HUES6 (cell line): ENCODE data around the gene FBLN2.

Experiments used
- H3K27ac ChIP-seq: 2 replicates; pipeline ENCODE4 v1.7.0; 2013; ENCODE audit warnings: low read depth, mild to moderate bottlenecking, low read length, inconsistent platforms
- H3K27me3 ChIP-seq: 2 replicates; pipeline ENCODE4 v1.6.1; 2013; ENCODE audit warnings: low read length; ENCODE audit not compliant: control insufficient read depth, insufficient read depth
- H3K36me3 ChIP-seq: 2 replicates; pipeline ENCODE4 v1.6.1; 2013; ENCODE audit warnings: low read length; ENCODE audit not compliant: control insufficient read depth, insufficient read depth
- H3K4me1 ChIP-seq: 2 replicates; pipeline ENCODE4 v1.6.1; 2013; ENCODE audit warnings: low read length; ENCODE audit not compliant: control insufficient read depth, insufficient read depth
- H3K4me3 ChIP-seq: 2 replicates; pipeline ENCODE4 v1.5.1; 2013; ENCODE audit warnings: low read depth, low read length
- H3K9ac ChIP-seq: one replicate; pipeline ENCODE4 v1.6.1; 2013; ENCODE audit warnings: mild to moderate bottlenecking, low read length
- H3K9me3 ChIP-seq: 2 replicates; pipeline ENCODE4 v1.6.1; 2013; ENCODE audit warnings: low read depth, low read length; ENCODE audit not compliant: control insufficient read depth, insufficient read depth

Gene FBLN2

GRCh38 chr3:13647298-13648059, 98.6 kb downstream of the FBLN2 start:
- Histone ChIP-seq H3K27me3 (peaks cover 18% of the 10 kb centered on the region; the same call in 1 of the 2 replicates), H3K9me3 (no peaks in the 10 kb centered on the region), H3K36me3 (no peaks in the 10 kb centered on the region), H3K4me3 (no peak overlapping the region), H3K27ac (no peak overlapping the region), H3K4me1 (peaks cover 10% of the 10 kb centered on the region), H3K9ac (no peak overlapping the region)

- peak overlapping the region; percentile 92 for H3K9ac ChIP-seq
- no peaks in the 10 kb centered on the region for H3K9me3 ChIP-seq
- peak overlapping the region; percentile 86 for H3K27ac ChIP-seq
- peaks cover 19% of the 10 kb centered on the region; the same call in 1 of the 2 replicates for H3K27me3 ChIP-seq
- H3K4me3 ChIP-seq = no peak overlapping the region
- H3K36me3 ChIP-seq = no peaks in the 10 kb centered on the region
- H3K4me1 ChIP-seq = peaks cover 10% of the 10 kb centered on the region
Measured at GRCh38 chr3:13648060-13649001, 99.4 kb downstream of the FBLN2 start.

GRCh38 chr3:13650210-13651056, 101.5 kb downstream of the FBLN2 start:
- peak overlapping the region; percentile 21 for H3K9ac ChIP-seq
- no peaks in the 10 kb centered on the region for H3K9me3 ChIP-seq
- H3K4me3 ChIP-seq = peak overlapping the region; percentile 21; the same call in 1 of the 2 replicates
- H3K36me3 ChIP-seq = no peaks in the 10 kb centered on the region
- H3K27ac ChIP-seq = no peak overlapping the region
- peaks cover 38% of the 10 kb centered on the region for H3K27me3 ChIP-seq
- H3K4me1 ChIP-seq = peaks cover 11% of the 10 kb centered on the region

GRCh38 chr3:13651057-13651400, 102.1 kb downstream of the FBLN2 start:
- H3K27ac ChIP-seq = no peak overlapping the region
- H3K27me3 ChIP-seq = peaks cover 44% of the 10 kb centered on the region
- H3K9me3 ChIP-seq = no peaks in the 10 kb centered on the region
- H3K4me1 ChIP-seq = peaks cover 13% of the 10 kb centered on the region
- no peak overlapping the region for H3K4me3 ChIP-seq
- H3K9ac ChIP-seq = no peak overlapping the region
- no peaks in the 10 kb centered on the region for H3K36me3 ChIP-seq

GRCh38 chr3:13651775-13652428, 103.0 kb downstream of the FBLN2 start:
- Histone ChIP-seq H3K9ac (no peak overlapping the region), H3K36me3 (no peaks in the 10 kb centered on the region), H3K4me1 (peaks cover 13% of the 10 kb centered on the region), H3K9me3 (no peaks in the 10 kb centered on the region), H3K27me3 (peaks cover 52% of the 10 kb centered on the region), H3K4me3 (no peak overlapping the region), H3K27ac (no peak overlapping the region)

- no peak overlapping the region for H3K4me3 ChIP-seq
- H3K36me3 ChIP-seq = no peaks in the 10 kb centered on the region
- H3K9me3 ChIP-seq = no peaks in the 10 kb centered on the region
- peaks cover 16% of the 10 kb centered on the region for H3K4me1 ChIP-seq
- H3K27me3 ChIP-seq = peaks cover 56% of the 10 kb centered on the region
- no peak overlapping the region for H3K27ac ChIP-seq
- no peak overlapping the region for H3K9ac ChIP-seq
Measured at GRCh38 chr3:13652728-13653127, 103.8 kb downstream of the FBLN2 start.

- Histone ChIP-seq H3K27ac (no peak overlapping the region), H3K9ac (no peak overlapping the region), H3K9me3 (no peaks in the 10 kb centered on the region), H3K27me3 (peaks cover 63% of the 10 kb centered on the region), H3K4me1 (peaks cover 8% of the 10 kb centered on the region), H3K36me3 (no peaks in the 10 kb centered on the region), H3K4me3 (no peak overlapping the region)
Measured at GRCh38 chr3:13653631-13654279, 104.8 kb downstream of the FBLN2 start.

GRCh38 chr3:13654330-13655060, 105.6 kb downstream of the FBLN2 start:
- no peak overlapping the region for H3K9ac ChIP-seq
- H3K27ac ChIP-seq = no peak overlapping the region
- H3K27me3 ChIP-seq = peaks cover 63% of the 10 kb centered on the region
- H3K4me1 ChIP-seq = peaks cover 6% of the 10 kb centered on the region
- no peaks in the 10 kb centered on the region for H3K9me3 ChIP-seq
- no peaks in the 10 kb centered on the region for H3K36me3 ChIP-seq
- peak overlapping the region; percentile 29 for H3K4me3 ChIP-seq

- peak overlapping the region; percentile 29 for H3K4me3 ChIP-seq
- H3K27ac ChIP-seq = no peak overlapping the region
- no peak overlapping the region for H3K9ac ChIP-seq
- H3K9me3 ChIP-seq = no peaks in the 10 kb centered on the region
- H3K4me1 ChIP-seq = peaks cover 6% of the 10 kb centered on the region
- H3K36me3 ChIP-seq = no peaks in the 10 kb centered on the region
- peaks cover 63% of the 10 kb centered on the region for H3K27me3 ChIP-seq
Measured at GRCh38 chr3:13655061-13655913, 106.4 kb downstream of the FBLN2 start.
